K562 (cell line): Measurements from ENCODE around the gene HJV. TPM values are rescaled to one million over a fixed set of nuclear protein-coding genes. Genes with fewer than 3 reads are reported as not detected.

Source experiments
- BRD9 ChIP-seq: fragments of 450-650 bp; IDR thresholded peaks from 2 replicates; pipeline ENCODE4 v1.6.1; 2018; ENCODE audit warnings: low read depth; ENCODE audit not compliant: partially characterized antibody
- HDGF ChIP-seq: fragments of 450-650 bp; IDR thresholded peaks from 2 replicates; pipeline ENCODE4 v1.6.1; 2016
- HEY1 ChIP-seq: fragments of 250-450 bp; sonication (Bioruptor Pico); IDR thresholded peaks from 2 replicates; pipeline ENCODE4 v1.5.0; 2020; ENCODE audit warnings: mild to moderate bottlenecking, moderate library complexity, borderline replicate concordance
- HNRNPUL1 ChIP-seq: fragments of 200-400 bp; formaldehyde crosslinking; IDR thresholded peaks from 2 replicates; pipeline ENCODE4 v1.6.1; 2017; ENCODE audit warnings: low read length
- NFYB ChIP-seq: IDR thresholded peaks from 2 replicates; pipeline ENCODE4 v1.6.1; 2011; ENCODE audit warnings: mild to moderate bottlenecking, moderate library complexity; ENCODE audit not compliant: insufficient read length; ENCODE audit errors: extremely low read depth
- NONO ChIP-seq, 2 experiments: fragments of 200-400 bp in 1 of 2; fragments of 450-650 bp in 1 of 2; formaldehyde crosslinking in 1 of 2; IDR thresholded peaks; 2 replicates each; pipeline ENCODE4 v1.6.1; 2017; ENCODE audit warnings: low read depth in 2 of 2, mild to moderate bottlenecking in 2 of 2, moderate library complexity in 2 of 2, low read length in 1 of 2
- RAD51 ChIP-seq: fragments of 450-650 bp; IDR thresholded peaks from 2 replicates; pipeline ENCODE4 v1.7.1; 2016; ENCODE audit warnings: low read depth, mild to moderate bottlenecking, borderline replicate concordance
- SETDB1 ChIP-seq: IDR thresholded peaks from one replicate; pipeline ENCODE4 v1.6.1; 2012; ENCODE audit warnings: low read length, control low read depth, inconsistent platforms
- TEAD1 ChIP-seq, 2 experiments: fragments of 450-650 bp in 1 of 2; sonication (generic) in 1 of 2; formaldehyde crosslinking; IDR thresholded peaks; 2 replicates each; pipeline versions ENCODE4 v1.4.0 to v1.8.0; 2020 to 2022; ENCODE audit warnings: mild to moderate bottlenecking in 2 of 2, missing genetic modification reagents in 1 of 2
- TEAD2 ChIP-seq: fragments of 450-650 bp; IDR thresholded peaks from 2 replicates; pipeline ENCODE4 v1.6.1; 2016; ENCODE audit warnings: missing genetic modification characterization, control low read depth, missing compliant biosample characterization
- TFE3 ChIP-seq: fragments of 450-650 bp; formaldehyde crosslinking; IDR thresholded peaks from 2 replicates; pipeline ENCODE4 v1.4.0; 2020; ENCODE audit warnings: mild to moderate bottlenecking, mixed read lengths
- ZEB2 ChIP-seq: fragments of 450-650 bp; IDR thresholded peaks from 2 replicates; pipeline ENCODE4 v1.6.1; 2016
- ZNF280B ChIP-seq: fragments of 250-450 bp; sonication (Bioruptor Pico); IDR thresholded peaks from 2 replicates; pipeline ENCODE4 v1.5.1; 2021; ENCODE audit warnings: mild to moderate bottlenecking
- ZNF354B ChIP-seq: fragments of 250-450 bp; sonication (Bioruptor Pico); IDR thresholded peaks from 2 replicates; pipeline ENCODE4 v1.4.0; 2020
- ZNF407 ChIP-seq: fragments of 450-650 bp; IDR thresholded peaks from 2 replicates; pipeline ENCODE4 v1.6.1; 2016; ENCODE audit warnings: low read depth
- polyA plus RNA-seq, 8 experiments: library from polyadenylated mRNA; depleted of rRNA in 4 of 8; stranded (reverse) in 5 of 8; unstranded in 3 of 8; fragments of >200 nt; fragmentation: Nextera tagmentation in 2 of 8; fragmentation: Illumina TruSeq in 1 of 8; extraction: Ambion mirVana in 2 of 8; extraction: Trizol in 1 of 8; gene quantifications; 2 replicates each; pipeline versions ENCODE4 v1.2.1 to v1.2.3, GENCODE V29; 2011 to 2014; ENCODE audit warnings: inconsistent platforms in 1 of 8, missing spikeins in 1 of 8
- total RNA-seq, 7 experiments: library from RNA; depleted of rRNA in 6 of 7; stranded (reverse); fragments of >200 nt in 6 of 7; fragmentation: Illumina TruSeq in 2 of 7; extraction: Trizol in 2 of 7; gene quantifications; 2 replicates each; pipeline versions ENCODE4 v1.2.1 to v1.2.3, GENCODE V29; 2011 to 2021; ENCODE audit warnings: low replicate concordance in 1 of 7

Gene HJV
- total and polyA plus RNA-seq, 9 of the 15 experiments (the other 6 are each of a cell fraction or from before 2014, with no cell fraction given) = 1.0 to 6.6 (median 2.4) TPM

- TF ChIP-seq HDGF = peak; percentile 57; the same call in 1 of the 2 replicates
- TF ChIP-seq SETDB1 = no peak
- TF ChIP-seq ZNF354B (CRISPR knock-in tag) = 0 out of 2 replicates have a peak, but pooled peaks have one; percentile 25
- TF ChIP-seq BRD9 = peak; percentile 59
- TF ChIP-seq TFE3 (CRISPR knock-in tag) = no peak
- peak in 1 of 2 experiments; percentile 69; a peak in 1 of 4 replicates for TF ChIP-seq TEAD1 (CRISPR knock-in tag; IDR thresholded peaks at IDR 0.05)
- TF ChIP-seq RAD51 = no peak
- no peak for TF ChIP-seq HEY1 (CRISPR knock-in tag)
- peak; percentile 68 for TF ChIP-seq ZEB2
- 0 out of 2 replicates have a peak, but pooled peaks have one; percentile 16 for TF ChIP-seq TEAD2
- no peak for TF ChIP-seq ZNF280B
- TF ChIP-seq HNRNPUL1 = 0 out of 2 replicates have a peak, but pooled peaks have one; percentile 38
- TF ChIP-seq NFYB = peak; percentile 47
- no peak for TF ChIP-seq NONO (IDR thresholded peaks at IDR 0.05; ENCODE audit: low read depth in 2 of 2, low read length in 1 of 2)
- TF ChIP-seq ZNF407 = no peak
These were observed 42.4 kb downstream of the HJV start (continued) for GRCh38 chr1:145978854-145979745.
